NCI-H2227 (cell line): ENCODE measurements around the gene COL6A3.

Experiments used
- DNase-seq: peaks from one replicate; lab custom pipeline; 2025; ENCODE audit not compliant: unreplicated experiment; lab: John Stamatoyannopoulos, UW

The COL6A3 gene

DNA sequence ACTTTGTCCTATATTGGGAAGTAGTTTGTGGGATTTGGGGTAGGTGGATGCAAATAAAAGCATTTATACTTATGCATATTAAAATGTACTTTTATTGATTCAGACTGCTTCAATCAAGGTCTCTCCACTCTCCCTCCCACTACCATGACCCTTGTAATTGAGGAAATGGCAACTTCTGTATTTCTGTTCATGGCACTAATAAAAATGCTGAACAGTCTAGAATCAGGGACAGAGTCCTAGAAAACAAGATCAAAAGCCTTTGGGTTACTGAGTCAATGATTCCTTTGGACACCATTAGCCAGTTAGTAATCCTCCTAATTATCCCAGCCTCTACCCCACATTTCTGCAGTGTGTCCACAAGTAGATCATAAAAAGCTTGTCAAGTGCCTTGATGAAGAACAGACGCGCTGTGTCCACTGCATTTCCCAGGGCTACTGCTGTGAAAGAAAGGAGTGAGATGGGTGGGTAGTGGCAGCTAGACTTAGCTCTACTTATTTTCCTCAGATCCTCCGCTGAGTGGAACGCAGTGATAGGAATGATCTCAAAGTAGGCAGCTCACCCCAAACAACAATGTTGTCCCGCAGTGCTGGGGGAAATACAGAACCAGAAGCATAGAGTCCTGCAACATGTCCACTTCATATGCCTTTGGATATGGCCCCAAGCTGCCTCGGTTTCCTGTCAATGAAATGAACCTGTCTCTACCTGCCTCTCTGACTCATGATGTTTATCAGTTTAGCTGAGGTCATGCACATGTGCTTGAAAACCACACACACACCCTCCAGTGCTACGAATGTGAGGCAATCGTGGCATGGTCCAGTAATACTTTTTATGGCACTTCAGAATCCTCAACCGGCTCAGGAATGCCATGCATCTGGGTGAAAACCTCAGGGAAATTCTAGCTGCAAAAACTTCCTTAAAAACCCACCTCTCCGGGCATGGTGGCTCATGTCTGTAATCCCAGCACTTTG is 115.5 kb downstream of the COL6A3 start:
- DNase-seq, result no peak

DNA sequence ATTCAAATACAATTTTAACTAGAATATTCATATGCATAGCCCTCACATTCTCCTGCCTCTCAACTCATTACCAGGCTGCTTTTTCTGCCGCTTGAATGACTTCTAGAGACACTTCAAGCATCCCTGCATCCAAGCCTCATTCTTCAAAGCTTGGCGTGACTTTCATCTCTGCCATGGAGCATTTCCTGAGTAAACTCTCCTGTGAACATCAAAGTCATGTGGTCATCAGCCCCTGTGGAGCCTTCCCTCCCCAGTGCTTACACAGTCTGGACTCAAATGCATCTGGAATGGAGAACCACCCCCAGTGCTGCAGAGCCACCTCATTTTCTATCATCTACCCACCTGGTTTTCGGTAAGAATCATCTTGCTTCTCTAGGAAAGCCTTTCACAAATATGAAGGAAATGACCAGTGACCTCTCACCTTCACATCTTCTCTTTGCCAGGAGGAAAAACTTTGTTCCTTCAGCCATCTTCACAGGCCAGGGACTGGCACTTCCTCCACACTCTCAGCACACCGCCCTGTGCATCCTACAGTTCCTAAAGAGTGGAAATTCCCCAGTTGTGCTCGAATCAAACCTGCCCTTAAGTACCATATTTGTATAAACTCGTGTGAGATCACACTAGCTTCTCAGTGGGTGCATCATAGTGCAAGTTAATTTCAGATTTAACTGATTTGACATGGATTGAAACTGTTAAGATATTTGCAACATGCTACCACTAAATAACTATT is 116.4 kb downstream of the COL6A3 start:
- DNase-seq, result no peak

DNA sequence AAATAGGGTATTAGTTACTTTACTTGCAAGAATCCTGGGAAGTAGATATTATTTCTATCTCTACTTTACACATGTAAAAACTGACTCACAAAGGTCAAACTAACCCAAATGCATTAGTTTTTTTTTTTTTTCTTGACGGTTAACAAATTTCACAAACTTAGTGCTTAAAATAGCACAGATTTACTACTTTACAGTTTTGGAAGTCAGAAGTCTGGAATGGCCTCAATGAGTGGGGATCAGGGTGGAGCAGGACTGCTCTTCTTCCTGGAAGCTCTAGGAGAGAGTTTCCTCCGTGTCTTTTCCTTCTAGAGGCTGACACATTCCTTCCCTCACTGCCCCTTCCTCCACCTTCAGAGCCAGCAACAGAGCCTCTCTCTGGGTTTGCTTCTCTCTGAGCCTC is 117.2 kb downstream of the COL6A3 start:
- no peak for DNase-seq

DNA sequence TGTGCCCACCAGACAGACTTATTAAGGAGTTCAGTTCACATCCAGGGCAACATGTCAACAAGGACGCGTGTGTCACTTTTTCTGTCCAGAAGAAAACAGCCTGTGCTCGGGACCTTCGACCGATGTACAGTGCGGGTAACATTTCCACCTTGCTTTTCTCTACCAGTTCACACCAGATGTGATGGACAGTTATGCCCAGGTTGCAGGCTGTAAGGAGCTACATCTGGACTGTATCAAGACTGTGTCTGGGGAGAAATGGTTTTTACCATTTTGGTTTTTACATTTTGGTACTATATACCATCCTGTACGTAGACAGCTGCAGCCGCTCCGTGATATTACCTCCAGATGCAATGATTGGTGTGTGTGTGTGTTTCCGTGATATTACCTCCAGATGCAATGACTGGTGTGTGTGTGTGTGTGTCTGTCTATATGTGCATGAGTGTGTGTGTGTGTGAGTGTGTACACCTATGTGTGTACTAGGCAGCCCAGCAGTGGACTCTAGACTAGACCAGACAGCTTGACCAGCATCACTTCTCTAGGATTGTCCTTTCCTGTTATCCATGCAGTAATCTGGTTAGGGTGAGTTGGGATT is 118.0 kb downstream of the COL6A3 start:
- no peak for DNase-seq

DNA sequence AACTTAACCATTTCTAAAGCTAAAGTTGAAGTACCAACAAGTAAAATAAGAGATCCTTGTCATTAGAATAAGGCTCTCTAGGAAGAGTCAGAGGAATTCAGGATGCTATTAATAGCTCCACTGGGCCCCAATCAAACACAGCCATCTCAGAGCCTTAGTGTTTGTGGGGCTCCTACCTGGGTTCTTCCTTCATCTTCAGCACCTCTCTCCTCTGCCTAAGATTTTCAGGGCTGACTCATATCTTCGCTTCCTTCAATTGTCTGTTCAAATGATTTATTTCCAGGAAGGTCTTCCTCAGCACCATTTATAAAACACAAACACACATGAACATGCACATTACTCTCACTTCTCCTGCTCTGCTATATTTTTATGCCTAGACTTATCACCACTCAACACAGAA is 119.5 kb downstream of the COL6A3 start:
- DNase-seq, result no peak

DNA sequence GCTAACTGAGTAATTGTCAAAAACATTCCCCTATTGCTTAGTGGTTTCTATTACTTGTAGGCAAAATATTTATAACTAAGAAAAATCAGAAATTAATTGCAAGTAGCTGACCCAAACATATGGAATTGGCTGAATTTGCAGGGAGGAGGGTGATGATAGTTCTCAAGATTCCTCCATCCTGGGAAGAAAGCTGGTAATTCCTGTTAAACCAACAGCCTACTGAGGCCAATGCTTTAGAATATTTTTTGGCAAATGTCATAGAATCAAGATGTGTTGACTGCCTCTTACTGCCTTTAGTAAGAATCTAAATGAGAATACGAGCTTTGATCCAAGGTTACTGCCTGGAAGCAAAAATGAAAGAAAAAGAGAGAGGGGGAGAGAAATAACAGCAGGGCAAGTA is 120.0 kb downstream of the COL6A3 start:
- DNase-seq, result no peak

DNA sequence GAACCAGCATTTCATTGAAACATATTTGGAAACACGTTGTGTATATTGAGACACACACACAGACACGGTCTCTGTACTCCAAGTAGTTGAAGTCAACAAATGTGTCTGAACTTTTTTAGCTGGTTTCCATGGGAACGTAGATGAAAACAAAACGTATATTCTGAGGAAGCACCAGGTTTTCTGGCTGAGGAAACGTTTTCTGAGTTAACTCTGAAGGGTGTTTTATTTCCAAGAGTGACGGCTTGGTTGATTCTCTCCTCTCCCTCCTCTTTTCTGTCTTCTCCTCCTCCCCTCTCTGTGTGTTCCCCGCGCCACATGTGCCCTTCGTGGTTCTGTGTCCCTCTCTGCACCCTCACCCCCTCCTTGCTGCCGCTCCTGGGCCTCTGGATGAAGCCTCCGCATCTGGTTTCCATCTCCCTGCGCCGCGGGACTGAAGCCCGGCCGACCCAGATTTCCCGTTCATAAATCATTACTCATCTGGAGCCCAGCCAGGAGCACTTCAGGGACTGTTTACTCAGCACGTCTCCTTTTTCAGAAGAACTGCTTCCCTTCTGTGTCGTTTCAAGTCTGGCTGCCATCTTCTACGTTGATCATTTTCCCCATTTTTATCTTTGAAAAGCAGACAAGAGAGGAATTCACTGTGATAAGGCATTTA is 122.7 kb downstream of the COL6A3 start:
- peak; percentile 78 for DNase-seq

DNA sequence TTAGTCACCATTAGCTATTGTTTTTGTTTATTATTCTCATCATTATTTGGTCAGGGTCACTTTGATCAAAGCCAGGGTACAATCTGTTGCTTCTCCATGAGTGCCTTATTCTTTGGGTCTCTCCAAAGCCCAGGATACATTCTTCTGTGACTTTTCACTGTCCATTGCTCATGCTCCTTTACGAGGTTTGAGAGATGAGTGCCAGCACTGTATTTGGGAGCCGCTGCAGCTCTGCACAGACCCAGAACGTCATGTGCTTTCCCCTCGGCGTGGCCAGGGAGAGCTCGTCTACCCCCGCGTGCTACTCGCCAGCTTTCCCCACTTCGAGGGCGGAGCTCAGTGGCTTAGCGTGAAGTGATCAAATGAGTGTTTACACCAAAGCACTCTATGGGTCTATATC is 123.7 kb downstream of the COL6A3 start:
- no peak for DNase-seq

DNA sequence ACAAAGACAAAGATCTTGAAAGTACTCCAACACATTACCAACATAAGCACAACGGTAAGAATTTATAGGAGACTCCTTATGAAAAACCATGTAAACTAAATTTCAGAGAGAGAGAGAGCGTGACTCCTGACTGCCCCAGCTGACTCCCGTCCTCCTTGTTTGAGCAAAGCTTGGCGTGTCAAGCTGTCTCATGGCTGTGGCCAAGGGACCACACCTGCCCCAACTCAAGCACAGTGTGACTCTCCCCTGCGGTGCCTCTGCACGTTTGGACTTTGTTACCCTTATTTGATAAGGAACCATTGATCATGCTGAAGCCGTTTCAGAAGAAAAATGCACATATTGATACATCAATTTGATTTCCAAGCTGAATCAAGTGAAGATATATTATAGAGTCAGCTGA is 124.8 kb downstream of the COL6A3 start:
- no peak for DNase-seq

DNA sequence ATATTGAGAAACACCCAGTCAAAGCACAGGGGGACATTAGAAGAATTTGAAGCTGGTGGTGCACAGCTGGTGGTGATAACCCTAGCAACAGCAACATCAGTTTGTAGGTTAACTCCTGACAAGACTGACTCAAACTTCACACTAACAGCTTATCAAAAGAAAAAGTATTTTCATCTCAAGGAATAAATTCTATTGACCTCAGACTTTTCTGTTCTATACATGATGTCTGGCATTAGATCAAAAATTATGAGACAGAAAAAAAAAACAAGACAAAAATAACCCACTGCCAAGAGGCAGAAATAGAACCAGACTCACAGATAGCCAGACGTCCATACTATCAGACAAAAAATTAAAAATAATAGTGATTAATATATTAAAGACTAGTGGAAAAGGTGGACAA is 126.1 kb downstream of the COL6A3 start:
- DNase-seq, result no peak

DNA sequence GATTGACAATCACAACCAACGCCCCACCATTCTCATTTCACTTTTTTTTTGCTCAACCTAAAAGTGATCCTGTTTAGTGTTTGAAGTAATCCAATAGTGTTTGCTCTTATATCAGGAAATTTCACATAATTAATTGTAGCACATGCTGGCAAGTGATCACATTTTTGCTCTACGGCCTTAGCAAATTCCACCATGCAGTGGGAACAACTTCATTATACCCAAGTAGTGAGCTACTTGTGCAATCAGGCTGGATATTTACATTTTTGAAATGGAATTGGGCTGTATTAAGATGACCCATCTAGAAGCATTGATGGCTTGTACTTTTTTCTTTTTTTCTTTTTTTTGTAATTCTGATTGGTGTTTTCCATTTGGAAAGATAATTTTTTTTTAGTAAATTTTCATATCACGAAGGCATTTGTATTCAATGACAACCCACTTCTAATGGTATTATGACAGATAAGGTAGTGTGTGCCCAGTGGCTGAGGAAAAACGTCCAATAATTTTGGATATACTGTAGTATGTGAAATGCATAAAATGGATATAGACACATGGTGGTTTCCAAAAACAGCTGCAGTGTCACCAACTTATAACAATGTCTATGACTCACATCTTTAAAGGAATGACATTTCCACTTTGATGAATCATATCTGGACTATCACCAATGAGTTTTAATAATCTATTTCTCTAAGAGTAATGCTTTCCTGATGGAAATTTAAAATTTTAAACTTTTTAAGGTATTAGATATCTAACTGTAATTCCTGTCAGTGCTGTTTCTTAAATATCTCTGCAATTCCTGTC is 130.6 kb downstream of the COL6A3 start:
- no peak for DNase-seq

DNA sequence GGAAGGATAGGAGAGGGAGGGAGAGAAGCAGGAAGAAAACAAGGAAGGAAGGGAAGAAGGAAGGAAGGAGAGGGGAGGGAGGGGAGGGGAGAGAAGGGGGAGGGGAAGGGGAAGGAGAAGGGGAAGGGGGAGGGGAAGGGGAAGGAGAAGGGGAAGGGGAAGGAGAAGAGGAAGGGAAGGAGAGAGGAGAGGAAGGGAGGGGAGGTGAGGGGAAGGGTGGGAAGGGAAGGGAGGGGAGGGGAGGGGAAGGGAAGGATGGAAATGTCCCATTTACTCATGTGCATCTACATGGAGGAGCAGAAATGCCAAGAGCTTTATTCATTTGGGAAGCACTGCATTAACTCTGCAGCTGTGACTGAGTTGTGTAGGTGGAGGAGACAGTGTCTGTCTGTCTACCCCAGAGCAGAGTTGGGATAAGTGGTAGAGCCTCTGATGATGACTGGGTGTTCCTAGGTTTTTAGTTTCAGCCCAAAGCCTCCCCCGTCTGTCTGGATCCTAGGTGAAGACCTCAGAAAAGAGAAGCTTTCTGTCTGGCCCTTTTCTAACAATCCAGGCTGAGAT is 131.3 kb downstream of the COL6A3 start:
- DNase-seq, result no peak

DNA sequence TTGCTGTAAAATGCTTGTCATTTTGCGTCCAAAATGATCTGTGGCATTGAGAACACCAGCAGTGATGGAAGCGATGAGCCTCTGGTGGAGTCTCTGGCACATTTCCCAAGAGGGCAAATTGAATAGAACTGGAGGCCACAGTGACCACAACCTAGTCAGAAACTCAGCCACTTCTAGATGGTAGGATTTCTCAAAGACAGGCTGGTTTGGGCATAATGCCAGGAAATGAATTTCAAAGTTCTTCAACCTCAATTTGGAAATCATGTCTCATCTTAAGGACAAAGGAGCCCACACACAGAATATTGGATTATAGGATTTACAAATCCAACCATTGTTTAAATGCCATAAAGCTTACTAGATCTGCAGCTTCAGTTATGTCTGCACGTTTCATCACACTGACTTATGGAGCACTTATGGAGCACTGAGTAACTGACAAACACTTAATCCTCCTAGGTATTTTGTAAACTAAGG is 132.1 kb downstream of the COL6A3 start:
- peak; percentile 9 for DNase-seq

DNA sequence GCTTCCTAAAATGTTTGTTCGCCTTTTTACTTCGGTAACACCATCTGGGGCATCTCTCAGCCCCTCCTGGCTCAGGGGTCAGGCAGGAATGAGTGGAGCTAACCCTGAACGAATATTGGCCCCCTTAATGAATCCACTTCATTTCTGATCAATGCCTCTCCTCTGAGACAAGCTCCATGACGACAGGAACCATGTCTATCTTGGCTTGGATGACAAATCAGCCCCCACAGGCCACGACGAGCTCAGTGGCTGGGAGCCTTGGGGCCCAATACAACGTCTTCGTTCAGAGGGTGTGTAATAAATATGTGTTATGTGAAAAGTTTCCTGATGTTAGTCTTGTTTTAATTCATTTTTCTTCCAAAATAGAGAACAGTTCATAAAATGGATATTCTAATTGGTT is 133.0 kb downstream of the COL6A3 start:
- DNase-seq, result no peak

DNA sequence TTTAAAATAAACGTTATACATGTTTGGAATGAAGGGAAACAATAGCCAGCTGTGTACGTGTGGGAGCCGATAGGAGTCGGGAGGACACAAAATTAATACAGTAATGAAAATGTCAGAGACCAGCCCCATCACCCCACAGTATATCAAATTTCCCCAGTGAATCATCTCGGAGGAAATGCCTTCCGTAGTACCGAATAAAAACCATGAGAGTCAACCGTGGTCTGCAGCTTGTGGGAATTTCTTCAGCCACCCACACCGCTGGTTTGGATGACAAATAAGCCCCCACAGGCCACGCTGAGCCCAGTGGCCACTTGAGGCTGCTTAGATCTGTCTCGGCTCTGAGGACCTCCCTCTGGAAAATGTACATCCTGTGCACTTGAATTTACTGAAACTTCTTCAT is 133.7 kb downstream of the COL6A3 start:
- no peak for DNase-seq

DNA sequence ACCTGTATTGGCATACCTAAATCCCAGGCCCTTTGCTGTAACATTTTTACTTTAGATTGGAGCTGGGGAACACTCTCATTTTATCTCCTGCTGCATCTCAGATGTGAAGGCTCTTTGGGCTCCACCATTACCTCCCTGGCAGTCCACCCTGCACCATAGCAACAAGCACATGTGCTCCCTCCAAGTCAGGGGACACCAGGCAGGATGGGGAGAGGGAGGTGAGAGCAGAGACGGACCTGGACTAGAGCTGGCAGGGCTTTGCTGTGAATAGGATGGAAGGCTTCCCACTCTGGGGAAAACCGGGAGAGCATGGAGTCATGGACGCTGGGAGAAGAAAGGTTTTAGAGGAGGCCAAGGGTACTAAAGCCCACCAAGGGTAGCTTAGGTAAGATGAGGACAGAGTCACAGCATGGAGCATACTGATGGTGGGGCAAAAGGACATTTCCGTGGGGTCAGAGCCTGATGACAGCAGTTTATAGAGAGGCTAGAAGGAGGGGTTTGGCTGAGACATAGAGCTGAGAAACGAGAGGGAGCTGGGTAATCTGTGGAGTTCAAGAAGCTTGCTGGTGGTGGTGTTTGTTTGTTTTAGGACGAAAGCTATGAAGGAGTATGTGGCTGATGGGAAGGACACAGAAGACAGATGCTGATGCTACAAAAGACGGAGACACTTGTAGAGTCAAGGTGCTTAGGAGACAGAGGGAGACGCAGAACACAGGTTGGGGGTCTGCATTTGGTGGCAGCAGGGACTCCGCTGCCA is 134.8 kb downstream of the COL6A3 start:
- DNase-seq, result no peak

DNA sequence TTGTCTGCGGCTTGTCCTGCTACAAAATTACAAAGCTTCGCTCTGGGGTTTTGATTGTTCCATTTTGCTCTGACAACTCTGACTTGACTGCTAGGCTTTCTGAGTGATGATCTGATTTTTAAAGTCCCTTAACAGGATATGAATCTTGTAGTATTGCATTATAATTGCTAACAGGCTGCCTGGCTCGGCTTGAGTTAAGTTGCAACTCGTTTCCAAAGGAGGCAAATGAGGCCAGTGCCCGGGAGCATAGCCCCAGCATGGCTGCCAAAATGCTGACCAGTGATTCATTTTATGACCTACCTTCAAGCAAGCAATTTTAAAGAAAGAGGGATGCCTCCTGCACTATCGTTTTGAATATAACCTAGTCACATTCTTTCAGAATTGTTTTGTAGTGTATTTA is 135.4 kb downstream of the COL6A3 start:
- DNase-seq, result no peak

DNA sequence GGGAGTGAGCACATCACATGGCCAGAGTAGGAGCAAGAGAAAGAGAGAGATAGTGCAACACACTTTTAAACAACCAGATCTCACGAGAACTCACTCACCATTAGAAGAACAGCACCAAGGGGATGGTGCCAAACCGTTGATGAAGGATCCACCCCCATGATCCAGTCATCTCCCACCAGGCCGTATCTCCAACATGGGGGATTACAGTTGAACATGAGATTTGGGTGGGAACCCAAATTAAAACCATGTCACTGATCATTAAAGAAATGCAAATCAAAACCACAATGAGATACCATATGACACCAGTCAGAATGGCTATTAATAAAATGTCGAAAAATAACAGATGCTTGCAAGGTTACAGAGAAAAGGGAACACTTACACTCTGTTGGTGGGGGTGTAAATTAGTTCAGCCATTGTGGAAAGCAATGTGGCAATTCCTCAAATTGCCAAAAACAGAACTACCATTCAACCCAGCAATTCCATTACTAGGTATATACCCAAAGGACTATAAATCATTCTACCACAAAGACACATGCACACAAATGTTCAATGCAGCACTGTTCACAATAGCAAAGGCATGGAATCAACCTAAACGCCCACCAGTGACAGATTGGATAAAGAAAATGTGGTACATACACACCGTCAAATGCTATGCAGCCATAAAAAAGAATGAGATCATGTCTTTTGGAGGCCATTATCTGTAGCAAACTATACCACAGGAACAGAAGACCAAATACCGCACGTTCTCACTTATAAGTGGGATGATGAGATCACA is 137.1 kb downstream of the COL6A3 start:
- DNase-seq, result no peak
